Epithelial cell of proximal tubule (primary cell): ENCODE data around the gene GPSM1. TPM values are rescaled to one million over a fixed set of nuclear protein-coding genes. Genes with fewer than 3 reads are reported as not detected.

Experiments
- DNase-seq: peaks from one replicate; pipeline ENCODE4 v3.0.0-alpha.2; 2011; ENCODE audit warnings: low read depth
- H3K4me3 ChIP-seq: 2 replicates; pipeline ENCODE4 v1.5.1; 2011; ENCODE audit warnings: low read depth, mild to moderate bottlenecking, low read length
- CTCF ChIP-seq: conservative IDR thresholded peaks from 2 replicates; pipeline ENCODE4 v1.5.1; 2012; ENCODE audit warnings: low read depth, mild to moderate bottlenecking, low read length
- total RNA-seq: library from RNA; depleted of rRNA; stranded (reverse); fragments of >200 nt; gene quantifications from 2 replicates; pipeline ENCODE4 v1.2.3, GENCODE V29; 2015

GPSM1 gene
- total RNA-seq, 1 donor from 2014 or later, result 28.2 TPM

GRCh38 chr9:136339958-136340310 is 12.6 kb downstream of the GPSM1 start:
- no peak for TF ChIP-seq CTCF
- H3K4me3 ChIP-seq, result no peak overlapping the region
- no peak for DNase-seq

GRCh38 chr9:136340356-136341041 is 13.2 kb downstream of the GPSM1 start:
- DNase-seq, result no peak
- no peak overlapping the region for H3K4me3 ChIP-seq
- TF ChIP-seq CTCF, result no peak

GRCh38 chr9:136341042-136341655 is 13.8 kb downstream of the GPSM1 start:
- no peak for DNase-seq
- no peak for TF ChIP-seq CTCF
- no peak overlapping the region for H3K4me3 ChIP-seq

GRCh38 chr9:136341769-136342168 is 14.4 kb downstream of the GPSM1 start:
- no peak for TF ChIP-seq CTCF

GRCh38 chr9:136342181-136343120 is 15.1 kb downstream of the GPSM1 start:
- peak overlapping the region; percentile 53 for H3K4me3 ChIP-seq
- TF ChIP-seq CTCF, result no peak
- DNase-seq, result no peak

More at GRCh38 chr9:136341769-136342168, 14.4 kb downstream of the GPSM1 start:
- DNase-seq, result no peak
- H3K4me3 ChIP-seq, result no peak overlapping the region

GRCh38 chr9:136343121-136343883 is 16.0 kb downstream of the GPSM1 start:
- H3K4me3 ChIP-seq, result peak overlapping the region; percentile 53
- no peak for TF ChIP-seq CTCF
- no peak for DNase-seq
